Fibroblast of lung (primary cell): ENCODE data around the gene ARL15. TPM values are rescaled to one million over a fixed set of nuclear protein-coding genes. Genes with fewer than 3 reads are reported as not detected.

Experiments used
- DNase-seq, 2 donors: peaks; one replicate each; pipeline versions ENCODE4 v3.0.0 to v3.0.0-alpha.2; 2010; ENCODE audit warnings: low read depth in 2 of 2
- H2AFZ ChIP-seq: 2 replicates; pipeline ENCODE4 v1.5.1; 2012; ENCODE audit warnings: low read length, control low read depth, inconsistent platforms
- H3K27ac ChIP-seq: 2 replicates; pipeline ENCODE4 v1.5.1; 2011; ENCODE audit warnings: low read length, control low read depth; ENCODE audit not compliant: insufficient read depth
- H3K27me3 ChIP-seq: 2 replicates; pipeline ENCODE4 v1.5.1; 2011; ENCODE audit warnings: mild to moderate bottlenecking, low read length; ENCODE audit not compliant: control insufficient read depth, insufficient read depth
- H3K36me3 ChIP-seq: 2 replicates; pipeline ENCODE4 v1.5.1; 2011; ENCODE audit warnings: low read length; ENCODE audit not compliant: control insufficient read depth, insufficient read depth
- H3K4me1 ChIP-seq: 2 replicates; pipeline ENCODE4 v1.5.1; 2011; ENCODE audit warnings: low read length; ENCODE audit not compliant: control insufficient read depth, insufficient read depth; ENCODE audit errors: extremely low read depth
- H3K4me2 ChIP-seq: 2 replicates; pipeline ENCODE4 v1.5.1; 2011; ENCODE audit warnings: low read length, control low read depth; ENCODE audit not compliant: insufficient read depth; ENCODE audit errors: extremely low read depth
- H3K4me3 ChIP-seq, 4 experiments: fragments of 200-600 bp in 1 of 4; sonication (generic) in 1 of 4; replicated peaks in 1 of 4; 2 replicates each; pipeline ENCODE4 v1.5.1; 2011 to 2016; ENCODE audit warnings: low read length in 4 of 4, low read depth in 3 of 4, mild to moderate bottlenecking in 3 of 4, control low read depth in 2 of 4, inconsistent platforms in 1 of 4, mixed read lengths in 1 of 4; ENCODE audit not compliant: insufficient read depth in 1 of 4; ENCODE audit errors: control extremely low read depth in 1 of 4
- H3K79me2 ChIP-seq: 2 replicates; pipeline ENCODE4 v1.5.1; 2012; ENCODE audit warnings: mild to moderate bottlenecking, low read length, inconsistent platforms; ENCODE audit not compliant: control insufficient read depth, insufficient read depth
- H3K9ac ChIP-seq: 2 replicates; pipeline ENCODE4 v1.5.1; 2011; ENCODE audit warnings: mild to moderate bottlenecking, low read length, control low read depth; ENCODE audit not compliant: insufficient read depth
- H3K9me3 ChIP-seq: 2 replicates; pipeline ENCODE4 v1.5.1; 2012; ENCODE audit warnings: low read depth, low read length; ENCODE audit not compliant: control insufficient read depth, insufficient read depth
- H4K20me1 ChIP-seq: 2 replicates; pipeline ENCODE4 v1.5.1; 2011; ENCODE audit warnings: low read length; ENCODE audit not compliant: control insufficient read depth, insufficient read depth; ENCODE audit errors: extremely low read depth
- CTCF ChIP-seq, 2 donors: IDR thresholded peaks in 1 of 2; conservative IDR thresholded peaks in 1 of 2; 1 replicate in 1 of 2; 2 replicates in 1 of 2; pipeline ENCODE4 v1.5.1; 2011 to 2012; ENCODE audit warnings: low read length in 2 of 2, control low read depth in 1 of 2, inconsistent platforms in 1 of 2, low read depth in 1 of 2, mild to moderate bottlenecking in 1 of 2
- EZH2 ChIP-seq: IDR thresholded peaks from 2 replicates; pipeline ENCODE4 v1.5.1; 2012; ENCODE audit warnings: low read length, control low read depth, mild to moderate bottlenecking; ENCODE audit errors: missing control alignments
- polyA plus RNA-seq, 2 donors: library from polyadenylated mRNA; depleted of rRNA in 1 of 2; stranded (reverse) in 1 of 2; unstranded in 1 of 2; fragments of >200 nt; gene quantifications; 2 replicates each; pipeline ENCODE4 v1.2.1, GENCODE V29; 2011 to 2012; ENCODE audit warnings: missing spikeins in 1 of 2
- total RNA-seq: library from RNA; depleted of rRNA; stranded (reverse); fragments of >200 nt; gene quantifications from 2 replicates; pipeline ENCODE4 v1.2.1, GENCODE V29; 2014

Gene ARL15
- total and polyA plus RNA-seq, 2 donors (not counting 1 experiment from before 2014, with no cell fraction given): 20.6 to 28.7 TPM

GRCh38 chr5:54162184-54162583 lies 148.2 kb downstream of the ARL15 start:
- TF ChIP-seq CTCF (conservative IDR thresholded peaks at IDR 0.05 in 1 of 2, IDR thresholded peaks at IDR 0.05 in 1 of 2; ENCODE audit: low read depth in 1 of 2, low read length in 2 of 2) (no peak), EZH2 (no peak)
- H4K20me1 ChIP-seq: no peaks in the 10 kb centered on the region
- no peaks in the 10 kb centered on the region for H3K27me3 ChIP-seq
- H3K4me2 ChIP-seq: no peak overlapping the region
- H2AFZ ChIP-seq: no peak overlapping the region
- no peak overlapping the region for H3K27ac ChIP-seq
- H3K9me3 ChIP-seq: no peaks in the 10 kb centered on the region
- no peak overlapping the region for H3K4me3 ChIP-seq
- no peak for DNase-seq
- no peaks in the 10 kb centered on the region for H3K36me3 ChIP-seq
- no peak overlapping the region for H3K9ac ChIP-seq
- H3K79me2 ChIP-seq: no peaks in the 10 kb centered on the region
- no peaks in the 10 kb centered on the region for H3K4me1 ChIP-seq

DNA sequence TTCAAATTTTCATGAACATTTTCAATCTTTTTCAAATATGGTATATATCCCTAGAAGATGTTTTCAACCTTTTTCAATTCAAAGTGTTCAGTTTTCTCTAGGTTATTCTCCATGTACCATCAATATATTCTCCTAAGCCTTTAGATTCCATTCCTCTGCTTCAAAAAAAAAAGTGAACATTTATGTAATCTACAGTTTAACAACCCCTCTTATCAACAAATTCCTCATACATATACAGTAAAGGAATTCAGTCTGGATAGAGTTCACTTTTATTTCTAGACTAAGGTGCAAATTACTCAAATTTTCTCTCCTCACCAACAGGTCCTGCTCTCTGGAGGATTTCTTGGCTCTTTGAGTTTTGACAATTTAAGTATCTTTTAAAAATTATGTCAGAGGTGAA lies 150.0 kb downstream of the ARL15 start:
- Histone ChIP-seq H3K4me3 (no peak overlapping the region), H3K27me3 (no peaks in the 10 kb centered on the region)

GRCh38 chr5:54159893-54160195 lies 150.5 kb downstream of the ARL15 start:
- H3K27me3 ChIP-seq: no peaks in the 10 kb centered on the region
- no peak overlapping the region for H2AFZ ChIP-seq
- peak in 1 of 2 donors; percentile 59 for DNase-seq

More for the DNA sequence above, 150.0 kb downstream of the ARL15 start:
- H2AFZ ChIP-seq: no peak overlapping the region
- DNase-seq: peak in 1 of 2 donors; percentile 9
- H3K27ac ChIP-seq: no peak overlapping the region
- no peaks in the 10 kb centered on the region for H3K36me3 ChIP-seq
- H3K9ac ChIP-seq: no peak overlapping the region
- TF ChIP-seq CTCF (conservative IDR thresholded peaks at IDR 0.05 in 1 of 2, IDR thresholded peaks at IDR 0.05 in 1 of 2; ENCODE audit: low read depth in 1 of 2, low read length in 2 of 2) (no peak), EZH2 (no peak)
- H3K4me2 ChIP-seq: no peak overlapping the region
- H4K20me1 ChIP-seq: no peaks in the 10 kb centered on the region
- H3K79me2 ChIP-seq: no peaks in the 10 kb centered on the region
- H3K4me1 ChIP-seq: no peaks in the 10 kb centered on the region
- no peaks in the 10 kb centered on the region for H3K9me3 ChIP-seq

More at GRCh38 chr5:54159893-54160195, 150.5 kb downstream of the ARL15 start:
- Histone ChIP-seq H3K9me3 (no peaks in the 10 kb centered on the region), H3K4me3 (no peak overlapping the region), H3K36me3 (no peaks in the 10 kb centered on the region), H3K27ac (no peak overlapping the region), H3K9ac (no peak overlapping the region), H3K4me2 (no peak overlapping the region), H4K20me1 (no peaks in the 10 kb centered on the region), H3K79me2 (no peaks in the 10 kb centered on the region), H3K4me1 (no peaks in the 10 kb centered on the region)
- TF ChIP-seq CTCF (conservative IDR thresholded peaks at IDR 0.05 in 1 of 2, IDR thresholded peaks at IDR 0.05 in 1 of 2; ENCODE audit: low read depth in 1 of 2, low read length in 2 of 2) (no peak), EZH2 (no peak)
